Esophagus mucosa (tissue), 1 donor: ENCODE data around the gene NR3C2. TPM values are rescaled to one million over a fixed set of nuclear protein-coding genes. Genes with fewer than 3 reads are reported as not detected.
A peak's percentile ranks its signal among the peaks of the same experiment; 100 is the strongest.

Experiments
- ATAC-seq: fragments of 200-7000 bp; cut with Tn5 transposase; one replicate; pipeline ENCODE4 v1.9.1; 2020
- total RNA-seq: library from RNA; stranded (reverse); gene quantifications from one replicate; pipeline ENCODE4 v1.2.4, GENCODE V29; 2023
- donor health status: DM: yes; HTN: yes; CAD: no.

Gene NR3C2
- total RNA-seq, 1 donor from 2014 or later = 1.1 TPM

- no peak for ATAC-seq
These were observed 373.9 kb downstream of the NR3C2 start for GRCh38 chr4:148068065-148068911.

DNA sequence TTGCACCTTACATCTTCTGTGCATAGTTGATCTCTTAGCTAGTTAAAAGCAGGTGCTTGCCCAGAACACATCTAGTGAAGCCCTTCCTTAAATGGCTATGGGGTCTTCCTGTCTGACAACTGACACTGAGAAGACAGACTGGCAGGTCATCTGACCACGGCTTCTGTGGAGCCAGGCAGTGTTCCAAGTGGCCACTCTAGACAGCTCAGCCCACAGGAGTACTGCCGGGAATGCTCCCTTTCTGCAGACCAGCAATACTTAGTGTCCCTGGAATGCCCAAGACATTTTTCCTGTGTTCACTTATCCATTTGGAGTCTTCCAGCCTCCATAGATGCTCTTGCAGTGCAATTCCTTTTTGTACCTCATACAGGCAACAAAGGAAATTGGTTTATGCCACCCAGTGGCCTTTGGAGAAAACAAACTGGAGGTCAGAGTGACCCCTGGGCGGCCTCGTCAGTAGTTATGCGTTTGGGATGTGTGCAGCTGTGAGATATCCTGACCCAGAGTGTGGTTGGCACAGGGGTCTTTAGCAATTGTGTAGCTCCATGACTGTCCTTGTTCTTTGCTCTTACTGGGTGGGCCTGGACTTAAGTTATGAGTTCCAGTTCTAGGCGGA, 374.8 kb downstream of the NR3C2 start:
- no peak for ATAC-seq

GRCh38 chr4:148065075-148065474, 377.1 kb downstream of the NR3C2 start:
- ATAC-seq = no peak

DNA sequence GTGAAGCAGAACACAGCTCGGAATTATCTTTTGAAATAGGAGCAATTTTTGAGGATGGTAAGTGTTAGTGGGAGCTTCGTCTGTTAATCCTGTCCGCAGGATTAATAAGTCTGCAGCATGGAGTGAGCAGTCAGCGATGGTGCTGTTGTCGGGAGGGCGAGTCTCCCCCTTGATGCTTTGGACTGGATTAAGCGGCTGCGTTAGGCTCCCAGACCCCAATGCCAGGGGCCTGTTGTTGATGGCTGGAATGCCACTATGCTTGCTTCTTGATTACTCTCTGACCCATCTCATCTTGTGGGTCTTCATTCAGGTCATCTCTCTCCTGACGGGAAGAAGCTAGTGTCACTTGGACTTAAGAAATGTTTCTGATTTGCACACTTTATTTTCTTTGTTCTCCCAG, 377.8 kb downstream of the NR3C2 start:
- ATAC-seq = no peak

GRCh38 chr4:148062301-148062950, 379.8 kb downstream of the NR3C2 start:
- ATAC-seq = no peak

DNA sequence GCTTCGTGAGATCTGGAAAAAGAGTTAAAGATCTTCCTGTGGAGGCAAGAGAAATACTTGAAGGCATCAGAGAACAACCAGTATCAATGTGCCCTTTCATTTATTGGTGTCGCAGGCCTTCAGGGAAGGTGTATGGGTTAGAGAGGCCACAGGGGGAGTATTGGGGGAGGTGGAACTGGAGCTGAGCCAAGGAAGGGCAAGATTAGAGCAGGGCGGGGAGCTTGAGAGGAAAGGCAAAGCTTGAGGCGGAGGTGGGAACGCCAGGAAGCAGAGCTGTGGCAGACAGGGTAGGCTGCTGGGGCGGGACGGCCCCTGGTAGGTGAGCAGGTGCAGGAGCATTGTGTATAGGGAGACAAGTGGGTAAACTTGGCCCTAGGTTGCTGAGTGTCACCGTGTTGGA, 380.4 kb downstream of the NR3C2 start:
- ATAC-seq = no peak

DNA sequence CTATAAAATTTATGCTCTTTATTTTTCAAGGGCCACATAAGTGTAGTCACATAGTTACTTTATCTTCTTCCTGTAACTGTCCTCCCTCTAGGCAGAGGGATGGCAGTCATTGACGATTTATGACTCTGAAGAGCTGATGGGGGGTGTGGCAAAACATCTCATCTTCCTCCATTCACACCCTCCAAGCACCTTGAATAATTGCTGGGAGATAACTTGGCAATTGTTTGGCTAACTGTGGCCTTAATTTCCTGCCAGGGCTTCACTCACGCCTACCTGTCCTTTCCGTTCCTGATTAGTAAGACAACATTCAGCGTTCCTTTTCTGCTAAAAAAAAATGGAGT, 381.1 kb downstream of the NR3C2 start:
- ATAC-seq = peak; percentile 8

DNA sequence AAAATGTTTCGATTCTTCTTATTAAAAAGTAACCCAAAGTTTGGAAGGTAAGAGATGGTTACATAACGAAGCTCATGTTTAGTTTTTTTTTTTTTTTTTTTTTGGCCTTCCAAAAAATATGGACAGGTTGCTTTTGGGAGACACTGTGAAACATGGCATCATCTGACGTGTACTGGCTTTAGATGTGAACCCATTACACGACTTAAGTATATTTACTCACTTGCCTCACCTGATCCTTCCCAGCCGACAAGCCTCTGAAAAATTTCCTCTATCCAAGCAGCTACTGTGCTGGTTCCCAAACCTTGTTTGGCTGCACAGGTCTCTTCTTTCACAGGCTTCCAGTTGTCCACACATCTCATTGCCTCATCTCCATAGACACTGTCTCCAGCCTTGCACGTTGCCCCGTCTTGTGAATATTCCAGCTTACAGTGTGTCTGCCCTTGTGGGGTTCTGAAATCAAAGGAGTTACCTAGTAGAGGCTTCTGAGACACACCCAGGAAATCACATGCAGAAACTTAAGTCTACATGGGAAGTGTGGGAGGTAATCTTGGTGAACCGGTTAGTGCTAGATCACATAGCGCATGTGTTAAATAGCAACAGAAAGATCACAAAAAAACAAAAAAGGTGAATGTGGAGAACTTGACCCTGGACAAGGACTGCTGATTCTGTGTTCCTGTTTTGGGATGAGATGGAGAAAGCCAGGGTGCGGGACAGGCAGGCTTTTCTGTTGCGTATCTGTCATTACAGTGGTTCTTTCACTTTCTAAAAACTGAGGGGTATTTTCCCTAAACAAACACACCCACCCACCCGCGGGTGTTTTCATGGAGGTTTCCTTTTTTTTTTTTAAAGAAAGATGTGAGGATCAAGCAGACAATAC, 381.7 kb downstream of the NR3C2 start:
- ATAC-seq = peak; percentile 78

GRCh38 chr4:148059617-148060180, 382.5 kb downstream of the NR3C2 start:
- ATAC-seq = no peak

DNA sequence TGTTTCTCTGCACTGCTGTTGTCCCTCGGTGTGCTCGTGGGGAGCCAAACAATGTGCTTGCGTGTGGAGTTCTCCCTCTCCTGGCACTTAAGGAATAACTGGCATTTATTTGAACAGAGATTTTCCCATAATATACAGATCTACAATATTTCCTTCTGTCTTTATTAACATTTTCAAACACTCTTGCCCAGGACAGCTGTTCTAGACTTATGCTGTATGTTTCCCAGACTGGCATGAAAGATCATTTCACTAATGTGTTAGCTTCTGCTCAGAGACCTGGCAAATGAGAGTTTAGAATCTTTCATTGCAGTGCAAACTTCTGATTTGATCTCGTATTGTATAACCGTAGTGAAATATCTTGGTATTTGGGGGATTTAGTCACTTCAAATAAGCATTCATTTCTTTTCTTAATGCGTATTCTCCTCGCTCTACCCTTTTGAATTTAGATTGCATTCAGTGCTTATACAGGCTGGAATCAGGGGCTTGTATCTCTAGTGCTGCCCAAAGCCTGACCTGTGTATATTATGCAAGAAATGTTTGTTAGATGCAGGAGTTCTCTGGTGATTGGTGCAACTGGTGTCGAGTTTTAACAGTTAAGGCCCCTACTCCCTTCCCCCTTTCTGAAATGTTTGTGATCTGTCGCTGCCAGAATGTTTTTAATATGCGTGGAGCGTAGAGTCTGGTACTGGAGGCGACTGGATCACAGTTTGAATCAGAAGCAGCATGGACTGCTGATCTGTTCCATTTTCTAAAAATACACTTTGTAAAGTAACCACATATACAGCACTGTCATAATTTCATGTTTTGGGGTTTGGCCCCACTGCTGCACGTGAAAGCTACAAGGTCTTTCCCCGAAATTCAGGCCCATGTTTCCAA, 384.0 kb downstream of the NR3C2 start:
- ATAC-seq = no peak

- no peak for ATAC-seq
These were observed 384.7 kb downstream of the NR3C2 start for GRCh38 chr4:148057516-148057915.

- ATAC-seq = peak; percentile 77
These were observed 385.3 kb downstream of the NR3C2 start for GRCh38 chr4:148056879-148057278.

GRCh38 chr4:148055844-148056243, 386.4 kb downstream of the NR3C2 start:
- ATAC-seq = no peak

GRCh38 chr4:148054275-148054674, 387.9 kb downstream of the NR3C2 start:
- no peak for ATAC-seq

DNA sequence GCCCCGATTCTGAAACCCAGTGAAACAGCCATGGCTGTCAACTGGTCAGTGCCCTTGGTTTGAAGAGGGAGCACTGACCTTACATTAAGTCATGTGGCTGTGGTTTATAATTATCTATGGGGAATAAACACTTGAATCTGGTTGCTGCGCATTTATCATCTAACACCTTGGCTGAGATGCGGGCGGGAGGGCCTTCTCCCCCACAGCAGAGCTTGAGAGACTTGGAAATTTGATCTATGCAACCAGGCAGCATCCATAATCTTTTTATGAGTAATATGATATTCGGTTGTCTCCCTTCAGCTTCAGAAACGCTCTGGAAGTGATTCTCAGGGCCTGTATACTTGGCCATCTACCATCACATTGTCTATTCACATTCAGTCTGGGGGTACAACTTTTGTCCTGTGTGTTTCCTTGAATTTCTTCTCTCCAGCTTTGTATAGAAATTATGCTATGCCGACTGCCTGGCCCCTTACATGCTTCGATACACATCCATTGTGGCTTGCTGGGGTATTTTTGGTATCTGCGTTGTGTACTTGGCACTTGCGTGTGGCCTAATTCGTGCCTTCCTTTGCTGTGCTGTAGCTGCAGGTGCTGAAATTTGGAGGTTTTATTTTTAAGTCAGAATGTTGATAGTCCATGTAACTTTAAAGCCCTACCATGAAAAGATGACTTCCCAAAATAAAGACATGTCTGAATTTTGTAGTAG, 388.8 kb downstream of the NR3C2 start:
- ATAC-seq = no peak

- ATAC-seq = no peak
These were observed 389.8 kb downstream of the NR3C2 start for GRCh38 chr4:148052448-148052847.

- ATAC-seq = no peak
These were observed 390.8 kb downstream of the NR3C2 start for GRCh38 chr4:148051403-148051802.

DNA sequence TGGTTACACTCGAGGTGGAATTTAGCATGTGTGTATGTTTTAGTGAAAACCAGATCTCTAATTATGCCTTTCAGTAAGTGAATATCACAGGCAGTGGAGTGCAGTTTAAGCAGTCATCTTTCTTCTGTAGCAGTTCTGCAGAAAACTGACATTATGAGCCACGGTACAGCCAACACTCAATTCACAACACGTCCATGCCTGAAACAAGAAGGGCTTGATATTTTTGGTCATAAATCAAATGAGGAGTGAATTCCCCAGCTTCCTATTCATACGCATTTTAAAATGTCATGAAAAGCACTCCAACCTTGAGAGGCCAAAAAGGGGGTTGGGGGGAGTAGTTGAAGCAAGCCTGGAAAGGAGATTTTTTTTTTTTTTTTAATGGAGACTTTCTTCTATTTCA, 393.6 kb downstream of the NR3C2 start:
- no peak for ATAC-seq

GRCh38 chr4:148044912-148045352, 397.3 kb downstream of the NR3C2 start:
- no peak for ATAC-seq

DNA sequence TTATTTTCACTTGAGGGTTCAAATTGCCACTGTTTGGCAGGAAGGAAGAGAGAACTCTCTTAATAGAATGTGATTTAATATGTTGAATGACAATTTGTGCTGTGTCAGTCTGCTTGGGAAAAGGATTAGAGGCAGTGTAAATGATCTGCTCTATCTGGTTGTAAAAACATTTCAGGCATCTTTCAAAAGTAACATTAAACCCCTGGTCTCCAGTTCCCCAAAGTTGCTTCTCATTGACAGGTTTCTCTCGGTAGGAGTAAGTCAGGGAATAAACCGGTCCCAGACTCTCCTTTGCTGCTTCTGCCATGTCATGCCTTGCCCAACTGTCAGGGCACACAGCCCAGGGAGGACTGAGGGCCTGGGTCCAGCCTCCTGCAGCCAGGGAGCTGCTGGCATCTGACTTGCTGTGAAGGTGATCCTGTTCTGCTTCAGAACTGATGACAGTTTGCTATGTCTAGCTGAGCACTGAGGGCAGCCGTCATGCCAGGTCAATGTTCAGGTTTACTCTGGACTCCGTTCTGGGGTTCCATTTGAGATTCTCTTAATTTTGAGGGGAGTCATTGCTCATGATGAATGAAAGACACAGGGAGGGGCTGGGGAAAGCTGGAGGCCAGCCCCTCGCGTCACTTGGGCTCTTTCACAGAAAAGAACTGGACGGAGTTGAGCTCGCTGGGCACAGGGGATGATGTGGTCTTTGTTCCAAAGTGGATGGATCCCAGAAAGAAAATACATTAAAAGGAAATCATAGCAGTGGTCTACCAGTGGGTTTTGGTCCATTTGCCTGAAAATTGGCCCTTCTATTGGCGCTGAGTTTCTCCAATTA, 397.9 kb downstream of the NR3C2 start:
- no peak for ATAC-seq
